NOMO-1 (cell line): ENCODE data around the gene CALU.

Source experiments
- DNase-seq, 2 experiments: peaks; one replicate each; lab custom pipeline; 2025; ENCODE audit not compliant: unreplicated experiment in 2 of 2; lab: John Stamatoyannopoulos, UW

CALU gene

DNA sequence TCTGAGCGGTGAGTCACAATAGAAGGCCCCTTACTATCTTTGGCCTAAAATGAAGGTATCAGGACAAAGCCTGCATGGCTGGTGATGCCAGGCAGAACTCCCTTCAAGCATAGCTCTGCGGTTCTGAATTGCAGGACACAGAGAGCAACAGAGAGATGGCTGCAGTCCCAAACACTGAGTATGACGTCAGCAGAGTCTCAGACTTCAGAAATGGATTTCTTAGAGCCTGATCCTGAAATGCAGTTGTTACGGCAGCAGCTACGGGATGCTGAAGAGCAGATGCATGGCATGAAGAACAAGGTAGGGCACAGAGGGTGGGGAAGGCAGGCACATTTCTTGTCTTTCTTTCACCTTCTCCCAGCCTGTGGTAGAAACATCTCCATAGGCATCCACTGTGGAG is 66.1 kb downstream of the CALU start:
- no peak for DNase-seq

- no peak for DNase-seq
These were observed 68.0 kb downstream of the CALU start for GRCh38 chr7:128807191-128807590.

GRCh38 chr7:128809363-128809762 is 70.2 kb downstream of the CALU start:
- DNase-seq, result no peak

GRCh38 chr7:128810473-128810872 is 71.3 kb downstream of the CALU start:
- no peak for DNase-seq

DNA sequence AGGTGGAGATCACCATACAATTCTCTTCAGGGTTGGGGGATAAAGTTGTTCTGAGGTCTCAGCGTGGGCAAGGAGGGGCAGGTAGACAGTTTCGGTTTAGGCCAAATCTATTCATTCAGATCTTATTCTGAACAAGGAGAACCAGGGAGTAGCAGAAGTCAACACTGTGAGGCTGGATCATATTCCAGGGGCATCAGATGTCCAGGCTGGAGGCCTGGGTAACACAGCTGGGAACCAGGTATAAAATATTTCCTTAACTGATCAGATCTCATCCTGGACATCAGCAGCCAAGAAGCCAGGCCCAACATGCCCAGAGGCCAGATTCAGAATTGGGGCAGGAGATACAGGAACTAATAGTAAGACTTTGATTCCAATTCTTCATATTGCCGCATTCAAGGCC is 71.8 kb downstream of the CALU start:
- DNase-seq, result no peak

GRCh38 chr7:128811631-128812430 is 72.7 kb downstream of the CALU start:
- no peak for DNase-seq

- DNase-seq, result peak; percentile 2 to 16
These were observed 73.5 kb downstream of the CALU start for GRCh38 chr7:128812514-128813168.

GRCh38 chr7:128814499-128814898 is 75.3 kb downstream of the CALU start:
- no peak for DNase-seq

DNA sequence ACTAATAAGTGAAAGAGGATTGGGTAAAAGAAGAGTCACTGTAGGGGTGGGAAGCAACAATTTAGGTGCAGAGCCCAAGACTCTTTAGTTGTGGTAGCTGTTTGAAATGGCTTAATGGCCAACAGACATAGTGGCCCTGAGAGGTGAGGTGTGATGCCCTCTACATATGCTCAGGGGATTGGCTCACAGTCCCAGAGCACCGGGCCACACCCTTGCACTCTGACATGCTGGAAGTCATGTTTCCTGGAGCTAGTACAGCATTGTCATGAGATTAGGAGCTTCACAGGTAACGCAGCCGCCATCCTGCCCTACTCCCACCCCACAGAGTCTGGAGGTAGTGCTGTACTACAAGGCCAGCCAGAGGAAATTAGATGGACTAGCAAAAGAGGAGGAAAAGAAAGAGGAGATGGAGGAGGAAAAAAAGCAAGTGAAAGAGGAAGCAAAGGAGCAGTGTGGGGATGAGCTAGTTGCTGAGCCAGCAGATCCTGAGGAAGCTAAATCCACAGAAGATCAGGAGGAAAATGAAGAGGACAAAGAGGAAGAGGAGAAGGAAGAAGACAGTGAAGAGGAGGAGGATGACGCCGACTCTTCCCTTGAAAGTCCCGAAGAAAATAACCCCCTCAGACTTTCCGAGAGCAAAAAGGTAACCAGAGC is 76.3 kb downstream of the CALU start:
- peak in 1 of 2 experiments; percentile 4 for DNase-seq

DNA sequence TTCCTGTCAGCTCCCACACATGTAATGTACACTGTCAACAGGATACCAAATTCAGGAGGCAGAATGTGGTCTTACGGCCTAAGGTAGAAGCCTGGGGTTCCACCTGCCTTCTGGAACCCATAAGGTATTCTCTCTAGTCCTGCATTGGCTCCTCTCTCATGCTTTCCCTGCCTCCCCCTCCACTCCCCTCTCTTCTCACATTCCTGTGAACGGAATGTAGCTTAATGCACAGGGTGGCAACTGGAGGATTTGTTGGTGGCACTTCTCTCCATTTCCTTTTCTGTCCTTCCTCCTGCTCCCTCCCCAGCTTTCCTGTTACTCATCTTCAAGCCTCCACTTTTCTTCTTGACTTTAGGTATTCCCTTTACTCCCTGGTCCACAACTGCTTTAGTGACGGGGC is 79.5 kb downstream of the CALU start:
- no peak for DNase-seq
